Stimulated activated CD4-positive, alpha-beta T cell treated with anti-CD3 and anti-CD28 coated beads, TNF-alpha, amount 100 ng/mL, for 4 hours (primary cell): ENCODE data around the gene ENTPD1.
"Not testable (repeated sequence)": the region's sequence is repeated elsewhere in the genome, so short reads cannot be mapped to it uniquely, and the experiment has no call there.

Experiments used
- DNase-seq, 3 experiments: peaks; one replicate each; pipeline ENCODE4 v3.0.0-alpha.2; 2020; ENCODE audit warnings: low read depth in 3 of 3

ENTPD1 gene

DNA sequence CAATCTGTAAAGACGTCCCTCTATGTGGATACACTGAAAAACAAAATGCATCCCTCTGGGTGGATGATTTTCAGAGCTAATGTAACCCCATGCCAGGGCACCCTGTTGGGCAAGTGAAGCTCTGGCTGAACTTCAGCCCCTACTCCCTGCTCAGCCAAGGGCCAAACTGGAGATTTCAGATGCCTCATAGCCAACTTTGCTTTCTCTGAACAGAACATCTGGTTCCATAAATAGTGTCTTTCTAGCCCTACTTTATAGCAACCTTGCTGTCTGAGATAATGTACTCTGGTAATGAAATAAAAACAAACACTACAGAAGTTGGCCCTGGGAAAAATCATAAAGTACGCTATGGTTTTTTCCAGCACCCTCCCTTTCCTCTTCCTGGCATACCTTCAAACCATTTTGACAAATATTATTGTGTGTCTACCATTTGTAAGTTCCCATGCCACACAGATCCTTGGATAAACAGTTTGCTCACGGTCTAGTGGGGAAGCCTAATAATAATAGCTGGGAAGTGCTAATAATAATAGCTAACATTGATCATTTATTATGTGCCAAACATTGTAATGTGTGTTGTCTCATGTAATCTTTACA, 3.4 kb downstream of the ENTPD1 start:
- DNase-seq, result no peak

DNA sequence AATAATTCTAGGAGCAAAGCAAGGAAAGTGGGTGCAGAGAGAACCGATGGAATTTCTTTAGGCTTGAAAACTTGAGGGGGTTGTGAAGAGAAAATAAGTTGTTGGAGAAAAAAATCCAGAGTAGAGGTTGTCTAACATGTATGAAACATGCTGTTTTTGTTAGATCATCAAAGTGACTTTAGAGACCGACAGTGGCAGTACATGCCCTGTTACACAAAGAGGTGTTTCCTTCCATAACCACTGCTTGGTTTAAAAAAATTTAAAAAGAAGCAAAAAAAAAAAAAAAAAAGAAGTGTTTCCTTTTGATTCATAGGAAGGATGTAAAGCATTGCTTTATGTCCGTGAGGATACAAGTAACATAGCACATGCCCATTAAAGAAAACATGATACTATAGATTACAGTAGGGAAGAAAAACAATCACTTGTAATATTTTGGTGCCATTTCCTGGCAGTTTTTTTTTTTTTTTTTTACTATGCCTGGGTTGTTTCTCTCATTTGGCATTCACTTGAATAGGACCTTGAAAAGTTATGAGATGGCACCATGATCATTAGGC, 6.1 kb downstream of the ENTPD1 start:
- DNase-seq, result no peak

- DNase-seq, result no peak
Observed at GRCh38 chr10:95767884-95768556, 12.1 kb downstream of the ENTPD1 start.

DNA sequence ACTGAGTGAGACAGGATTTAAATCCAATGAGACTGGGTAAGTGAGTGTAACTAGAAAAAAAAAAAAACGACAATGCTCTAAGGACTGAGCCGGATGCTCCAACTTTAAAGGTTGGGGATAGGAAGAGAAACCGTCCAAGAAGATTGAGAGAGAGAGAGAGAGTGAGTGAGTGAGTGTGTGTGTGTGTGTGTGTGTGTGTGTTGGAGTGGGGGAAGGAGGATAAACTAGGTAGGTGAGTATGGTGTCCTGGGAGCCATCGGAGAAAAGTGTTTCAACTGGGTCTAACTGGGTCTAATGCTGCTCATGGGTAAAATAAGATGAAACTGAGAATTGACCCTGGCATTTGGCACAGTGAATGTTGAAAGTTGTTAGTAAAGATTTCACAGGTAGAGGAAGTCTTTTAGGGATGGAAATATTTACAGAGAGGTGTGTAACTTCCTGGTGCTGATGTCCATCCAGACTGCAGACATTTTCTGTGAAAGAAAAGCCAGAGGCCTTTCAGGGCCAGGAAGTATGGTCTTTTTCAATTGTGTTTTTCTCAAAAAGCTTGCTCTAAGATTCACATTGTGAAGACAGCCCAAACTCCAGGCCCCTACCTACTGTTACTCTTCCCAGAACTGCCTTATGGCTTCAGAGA, 14.2 kb downstream of the ENTPD1 start:
- DNase-seq, result no peak

DNA sequence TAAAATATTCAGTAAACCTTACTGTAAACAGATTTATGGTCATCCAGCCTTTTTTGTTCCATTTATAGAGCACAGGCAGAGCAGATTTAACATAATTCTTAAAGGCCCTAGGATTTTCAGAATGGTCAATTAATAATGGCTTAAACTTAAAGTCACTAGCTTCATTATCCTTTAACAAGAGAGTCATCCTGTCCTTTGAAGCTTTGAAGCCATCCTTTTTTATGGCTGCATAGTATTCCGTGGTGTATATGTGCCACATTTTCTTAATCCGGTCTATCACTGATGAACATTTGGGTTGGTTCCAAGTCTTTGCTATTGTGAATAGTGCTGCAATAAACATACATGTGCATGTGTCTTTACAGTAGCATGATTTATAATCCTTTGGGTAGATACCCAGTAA, 17.5 kb downstream of the ENTPD1 start:
- DNase-seq, result not testable (repeated sequence)

DNA sequence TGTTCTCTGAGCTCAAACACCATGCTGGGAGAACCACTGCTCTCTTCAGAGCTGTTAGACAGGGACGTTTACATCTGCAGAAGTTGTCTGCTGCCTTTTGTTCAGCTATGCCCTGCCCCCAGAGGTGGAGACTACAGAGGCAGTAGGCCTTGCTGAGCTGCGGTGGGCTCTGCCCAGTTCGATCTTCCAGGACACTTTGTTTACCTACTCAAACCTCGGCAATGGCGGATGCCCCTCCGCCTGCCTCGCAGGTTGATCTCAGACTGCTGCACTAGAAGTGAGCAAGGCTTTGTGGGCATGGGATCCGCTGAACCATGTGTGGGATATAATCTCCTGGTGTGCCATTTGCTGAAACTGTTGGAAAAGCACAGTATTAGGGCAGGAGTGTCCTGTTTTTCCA, 21.7 kb downstream of the ENTPD1 start:
- not testable (repeated sequence) for DNase-seq

DNA sequence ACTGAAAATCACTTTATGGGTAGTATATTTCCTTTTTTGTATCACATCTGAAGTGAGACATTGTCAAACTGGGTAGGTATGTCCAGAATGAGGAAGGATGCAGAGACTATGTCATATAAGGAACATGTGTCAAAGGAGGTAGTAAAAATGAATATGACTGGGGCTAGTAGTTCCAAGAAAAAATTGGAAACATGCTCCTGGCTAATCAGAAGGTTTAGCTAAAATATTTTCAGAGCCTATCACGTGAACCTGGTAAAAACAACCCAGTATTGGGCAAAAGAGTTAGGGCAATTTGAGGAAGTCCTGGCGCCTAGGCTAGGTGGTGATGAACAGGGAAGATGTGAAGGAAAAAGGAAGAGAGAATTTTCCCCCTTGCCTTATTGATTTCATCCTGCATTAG, 26.4 kb downstream of the ENTPD1 start:
- DNase-seq, result no peak

DNA sequence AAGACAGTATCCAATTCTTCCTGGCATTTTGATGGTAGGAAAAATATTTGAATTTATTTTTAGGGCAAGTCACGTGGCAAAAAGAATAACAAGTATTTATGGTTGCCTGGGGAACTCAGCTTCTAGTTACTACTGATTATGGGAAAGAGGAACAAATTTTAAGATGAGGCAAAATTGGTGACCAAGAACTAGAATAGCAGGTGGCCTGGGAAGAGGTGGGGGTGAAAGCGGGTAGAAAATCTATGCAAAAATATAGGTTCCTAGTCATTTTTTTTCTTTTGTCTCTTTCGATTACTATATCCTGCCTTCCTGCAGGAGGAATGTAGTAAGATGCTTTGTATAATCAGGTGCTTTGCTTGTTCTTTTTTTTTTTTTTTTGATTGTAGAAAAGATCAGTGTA, 27.8 kb downstream of the ENTPD1 start:
- no peak for DNase-seq

DNA sequence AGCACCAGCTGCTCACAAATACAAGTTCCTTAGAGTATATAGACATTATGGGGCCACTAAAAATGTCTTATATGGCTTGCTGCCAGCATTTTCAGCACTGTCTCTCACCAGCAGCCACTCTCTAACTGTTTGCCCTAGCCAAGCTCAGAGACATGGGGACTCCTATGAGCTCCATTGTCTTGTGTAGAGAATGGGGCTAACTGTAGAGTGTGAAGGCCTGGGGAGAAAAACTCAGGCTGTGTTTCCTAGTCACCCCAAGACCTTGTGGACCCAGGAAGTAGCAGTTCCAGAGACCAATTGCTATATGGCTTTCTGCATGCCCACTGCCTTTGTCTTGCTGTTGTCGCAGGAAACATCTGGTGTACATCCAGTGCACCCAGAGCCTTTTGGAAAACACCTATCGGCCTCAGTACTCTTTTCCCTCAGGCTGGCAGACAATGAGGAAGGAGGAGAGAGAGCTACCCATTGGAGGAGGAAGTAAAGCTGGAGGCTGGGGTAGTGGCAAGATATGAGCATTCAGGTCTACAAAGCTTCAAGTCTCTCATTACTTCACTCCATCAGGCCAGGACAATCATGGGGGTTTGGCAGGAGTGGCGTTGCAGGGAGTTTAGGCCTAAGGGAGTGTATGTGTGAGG, 28.4 kb downstream of the ENTPD1 start:
- DNase-seq, result no peak

DNA sequence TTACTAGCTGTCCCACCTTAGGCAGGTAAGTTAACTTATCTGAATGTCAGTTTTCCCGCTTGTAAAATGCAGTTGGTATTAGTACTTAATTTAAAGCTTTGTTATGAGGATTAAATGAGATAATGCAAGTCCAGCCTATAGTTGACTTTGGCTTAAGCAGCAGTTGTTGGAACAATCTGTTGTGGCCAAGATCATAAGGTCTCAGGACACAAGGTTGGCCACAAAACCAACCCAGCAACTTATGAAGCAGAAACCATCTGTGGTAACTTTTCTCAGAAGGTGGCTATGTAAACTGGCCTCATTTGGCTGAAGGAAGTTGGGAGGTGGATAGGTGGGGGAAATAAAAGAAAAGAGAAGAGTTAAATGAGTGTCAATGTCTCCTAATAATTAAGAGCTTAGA, 29.4 kb downstream of the ENTPD1 start:
- DNase-seq, result no peak

GRCh38 chr10:95785942-95786669, 30.1 kb downstream of the ENTPD1 start:
- no peak for DNase-seq

DNA sequence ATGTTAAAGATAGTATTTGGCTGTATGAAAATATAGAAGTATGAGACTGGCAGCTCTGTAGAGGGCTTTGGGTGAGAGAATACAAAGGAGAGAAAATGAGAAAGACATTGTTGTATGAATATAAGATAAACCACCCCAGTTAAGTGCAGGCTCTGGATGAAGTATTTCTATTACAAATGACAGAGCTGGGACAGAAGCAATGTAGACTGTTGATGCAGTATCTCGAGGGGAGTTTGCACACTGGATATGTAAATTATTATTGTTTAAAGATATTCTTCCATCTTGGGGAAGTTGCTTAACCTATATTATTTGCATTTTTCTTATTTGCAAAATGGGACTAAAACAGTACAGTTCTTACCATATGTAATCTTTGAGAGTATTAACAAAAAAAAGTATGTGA, 31.5 kb downstream of the ENTPD1 start:
- no peak for DNase-seq

DNA sequence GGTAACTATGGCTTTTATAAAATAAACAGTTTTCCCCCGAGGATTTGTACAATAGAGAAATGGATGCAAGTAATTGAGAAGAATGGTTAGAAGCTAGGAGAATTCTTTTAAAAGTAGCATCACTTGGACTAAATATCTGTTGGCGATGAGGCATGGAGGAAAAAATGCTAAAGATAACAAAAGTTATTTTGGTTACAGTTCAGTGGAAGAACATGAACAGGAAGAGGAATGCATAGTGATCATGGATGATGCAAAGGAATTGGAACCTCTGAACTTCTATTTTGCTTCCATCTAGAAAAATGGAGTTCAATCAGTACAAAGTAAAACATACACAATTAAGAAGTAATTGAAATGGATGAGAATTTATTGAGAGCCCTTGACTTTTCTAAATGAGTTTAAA, 32.9 kb downstream of the ENTPD1 start:
- no peak for DNase-seq

DNA sequence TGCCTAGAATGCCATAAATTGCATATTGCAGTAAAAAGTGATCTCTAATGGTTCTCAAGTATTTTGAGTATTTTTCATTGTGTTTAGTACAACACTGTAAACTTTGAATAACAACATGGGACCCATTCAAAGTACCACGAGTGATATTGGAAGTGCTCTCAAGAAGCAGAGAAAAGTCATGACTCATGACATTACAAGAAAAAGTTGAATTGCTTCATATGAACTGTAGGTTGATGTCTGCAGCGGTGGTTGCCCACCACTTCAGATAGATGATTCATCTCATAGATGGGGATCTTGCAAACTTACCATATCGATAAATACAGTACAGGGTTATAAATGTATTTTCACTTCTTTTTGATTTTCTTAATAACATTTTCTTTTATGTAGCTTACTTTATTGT, 33.9 kb downstream of the ENTPD1 start:
- DNase-seq, result no peak

DNA sequence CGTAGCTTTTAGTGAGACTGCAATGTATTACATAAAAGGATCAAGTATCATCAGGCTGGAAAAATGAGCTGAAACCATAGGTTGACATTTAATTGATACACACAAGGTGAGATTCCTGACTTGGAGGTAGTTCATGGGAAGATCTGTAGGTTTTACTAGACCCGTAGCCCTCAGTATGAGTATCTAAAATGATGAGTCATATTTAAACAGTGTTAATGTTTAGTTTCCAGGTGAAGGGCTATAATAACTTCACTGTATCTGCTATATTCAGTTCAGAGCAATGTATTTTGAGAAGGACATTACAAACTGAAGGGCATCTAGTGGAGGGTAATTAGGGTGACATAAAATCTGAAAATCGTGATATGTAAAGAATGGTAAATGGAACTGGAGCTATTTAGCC, 35.0 kb downstream of the ENTPD1 start:
- DNase-seq, result no peak

GRCh38 chr10:95791425-95791979, 35.5 kb downstream of the ENTPD1 start:
- no peak for DNase-seq

- no peak for DNase-seq
Observed at GRCh38 chr10:95792211-95792780, 36.3 kb downstream of the ENTPD1 start.

GRCh38 chr10:95792874-95793285, 36.9 kb downstream of the ENTPD1 start:
- no peak for DNase-seq

GRCh38 chr10:95793401-95794045, 37.6 kb downstream of the ENTPD1 start:
- DNase-seq, result no peak

DNA sequence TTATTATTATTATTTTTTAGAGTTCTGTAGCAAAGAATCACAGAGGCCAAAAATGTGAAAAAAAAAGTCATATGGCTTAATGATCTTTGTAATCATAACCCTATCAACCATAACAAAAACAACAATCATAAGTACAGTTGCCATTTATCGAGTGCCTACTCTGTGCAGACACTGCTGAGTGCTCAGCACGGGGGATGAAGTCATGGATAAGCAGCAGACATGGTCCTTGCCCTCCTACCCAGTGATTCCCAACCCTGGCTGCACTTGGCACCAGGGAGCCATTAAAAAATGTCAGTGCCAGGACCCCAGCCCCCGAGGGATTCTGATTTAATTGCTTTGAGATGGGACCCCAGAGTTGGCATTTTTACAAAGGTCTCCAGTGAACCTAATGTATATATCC, 38.2 kb downstream of the ENTPD1 start:
- no peak for DNase-seq

GRCh38 chr10:95795602-95796001, 39.6 kb downstream of the ENTPD1 start:
- no peak for DNase-seq
